OCI-LY7 (cell line): Measurements from ENCODE around the gene POC1A. TPM values are rescaled to one million over a fixed set of nuclear protein-coding genes. Genes with fewer than 3 reads are reported as not detected.

Experiments
- BruUV-seq: library from RNA; stranded (reverse); fragments of 400-500 nt; replicated peaks from 2 replicates; lab custom pipeline; 2021; lab: Mats Ljungman, UMichigan
- CTCF ChIA-PET: fragments of 300-600 bp; sonication (Branson Sonifier 250); formaldehyde crosslinking; loops from one replicate; lab custom pipeline; 2022; ENCODE audit warnings: antibody characterized with exemption; ENCODE audit not compliant: unreplicated experiment; lab: Charles Lee
- POLR2A ChIA-PET: fragments of 300-600 bp; sonication (Branson Sonifier 250); formaldehyde crosslinking; loops from one replicate; lab custom pipeline; 2022; ENCODE audit warnings: antibody characterized with exemption; lab: Charles Lee
- DNase-seq: peaks from one replicate; pipeline ENCODE4 v3.0.0-alpha.2; 2015; ENCODE audit warnings: low spot score
- H2AFZ ChIP-seq: fragments of 200-600 bp; sonication (generic), shearing (Covaris generic); 2 replicates; pipeline ENCODE4 v1.6.1; 2014; ENCODE audit warnings: mild to moderate bottlenecking, antibody characterized with exemption, low read length, moderate library complexity
- H3K27ac ChIP-seq: fragments of 200-600 bp; sonication (generic); 2 replicates; pipeline ENCODE4 v1.5.1; 2014; ENCODE audit warnings: mixed run types, low read depth, mild to moderate bottlenecking, moderate library complexity, low read length, inconsistent platforms; ENCODE audit not compliant: poor library complexity, severe bottlenecking
- H3K36me3 ChIP-seq: fragments of 200-600 bp; sonication (generic); 2 replicates; pipeline ENCODE4 v1.6.1; 2014; ENCODE audit warnings: mild to moderate bottlenecking, antibody characterized with exemption, low read length, moderate library complexity, mixed read lengths; ENCODE audit not compliant: insufficient read depth
- H3K4me1 ChIP-seq: fragments of 200-600 bp; sonication (generic); 2 replicates; pipeline ENCODE4 v1.5.1; 2014; ENCODE audit warnings: mild to moderate bottlenecking, low read length; ENCODE audit not compliant: insufficient read depth, poor library complexity, severe bottlenecking
- H3K4me2 ChIP-seq: fragments of 200-600 bp; sonication (generic); 2 replicates; pipeline ENCODE4 v1.6.1; 2014; ENCODE audit warnings: mild to moderate bottlenecking, low read length
- H3K4me3 ChIP-seq: fragments of 200-600 bp; sonication (generic); 2 replicates; pipeline ENCODE4 v1.5.1; 2014; ENCODE audit warnings: mild to moderate bottlenecking, low read depth, low read length; ENCODE audit not compliant: poor library complexity, severe bottlenecking
- H3K79me2 ChIP-seq: fragments of 200-600 bp; sonication (generic); 2 replicates; pipeline ENCODE4 v1.6.1; 2016; ENCODE audit warnings: low read depth, mild to moderate bottlenecking, low read length, moderate library complexity, mixed read lengths; ENCODE audit not compliant: insufficient read depth
- H3K9me2 ChIP-seq: fragments of 200-600 bp; sonication (generic); 2 replicates; pipeline ENCODE4 v1.6.1; 2016; ENCODE audit warnings: mild to moderate bottlenecking, low read length, mixed read lengths; ENCODE audit not compliant: insufficient read depth
- H3K9me3 ChIP-seq: fragments of 200-600 bp; sonication (generic); 2 replicates; pipeline ENCODE4 v1.6.1; 2014; ENCODE audit warnings: mild to moderate bottlenecking, mixed run types, low read length, mixed read lengths
- H4K20me1 ChIP-seq: fragments of 200-600 bp; sonication (generic); 2 replicates; pipeline ENCODE4 v1.6.1; 2014; ENCODE audit warnings: mild to moderate bottlenecking, antibody characterized with exemption, low read length, moderate library complexity, mixed read lengths; ENCODE audit not compliant: insufficient read depth
- CTCF ChIP-seq: fragments of 200-600 bp; sonication (generic); conservative IDR thresholded peaks from 2 replicates; pipeline ENCODE4 v1.5.1; 2014; ENCODE audit warnings: mild to moderate bottlenecking, antibody characterized with exemption, low read length, moderate library complexity, mixed read lengths
- EZH2phosphoT487 ChIP-seq: fragments of 200-600 bp; sonication (generic); IDR thresholded peaks from 2 replicates; pipeline ENCODE4 v1.6.1; 2018; ENCODE audit warnings: low read depth, borderline replicate concordance, mild to moderate bottlenecking, mixed run types, antibody characterized with exemption, low read length, moderate library complexity, mixed read lengths
- intact Hi-C: fragments of 100-400 bp; cut with micrococcal nuclease; formaldehyde crosslinking; loops from one replicate; pipeline ENCODE4 v1.10.0; 2022; ENCODE audit not compliant: unreplicated experiment
- total RNA-seq, 2 experiments: library from RNA; depleted of rRNA in 1 of 2; stranded (reverse); fragments of >200 nt in 1 of 2; shearing (Covaris generic) in 1 of 2; gene quantifications; 2 replicates each; pipeline ENCODE4 v1.2.3, GENCODE V29; 2014 to 2022

Gene POC1A
- total RNA-seq, 2 experiments from 2014 or later: 40.0 to 41.0 TPM

- Histone ChIP-seq H4K20me1 (no peaks in the 10 kb centered on the region), H3K4me3 (no peak overlapping the region), H3K4me2 (no peak overlapping the region), H3K4me1 (no peaks in the 10 kb centered on the region), H3K79me2 (no peaks in the 10 kb centered on the region), H2AFZ (no peak overlapping the region), H3K27ac (no peak overlapping the region), H3K9me2 (no peaks in the 10 kb centered on the region), H3K9me3 (no peaks in the 10 kb centered on the region), H3K36me3 (peaks cover 68% of the 10 kb centered on the region)
- POLR2A ChIA-PET: no interaction called here
- TF ChIP-seq CTCF (no peak), EZH2phosphoT487 (no peak)
- CTCF ChIA-PET: no interaction called here
- BruUV-seq: no TSS peak
- no peak for DNase-seq
- intact Hi-C loops: no loop called here
Observed at GRCh38 chr3:52137311-52137710, 16.9 kb downstream of the POC1A start.

GRCh38 chr3:52136513-52136912 is 17.7 kb downstream of the POC1A start:
- Histone ChIP-seq H3K4me1 (no peaks in the 10 kb centered on the region), H3K27ac (no peak overlapping the region), H4K20me1 (no peaks in the 10 kb centered on the region), H3K4me3 (no peak overlapping the region), H3K36me3 (peaks cover 64% of the 10 kb centered on the region), H3K9me2 (no peaks in the 10 kb centered on the region), H2AFZ (no peak overlapping the region), H3K9me3 (no peaks in the 10 kb centered on the region), H3K79me2 (no peaks in the 10 kb centered on the region), H3K4me2 (no peak overlapping the region)
- intact Hi-C loops: no loop called here
- no TSS peak for BruUV-seq
- POLR2A ChIA-PET: interaction anchor here (0.6 kb wide), 1 partner anchor 22 kb away, joined by 4 read pairs; no protein-coding TSS in a partner anchor
- CTCF ChIA-PET: no interaction called here
- no peak for TF ChIP-seq CTCF
- no peak for TF ChIP-seq EZH2phosphoT487
- DNase-seq: no peak

- Histone ChIP-seq H4K20me1 (no peaks in the 10 kb centered on the region), H3K4me2 (no peak overlapping the region), H3K9me3 (no peaks in the 10 kb centered on the region), H3K9me2 (no peaks in the 10 kb centered on the region), H3K4me3 (no peak overlapping the region), H2AFZ (no peak overlapping the region), H3K36me3 (peaks cover 58% of the 10 kb centered on the region), H3K4me1 (no peaks in the 10 kb centered on the region), H3K27ac (no peak overlapping the region), H3K79me2 (no peaks in the 10 kb centered on the region)
- no peak for TF ChIP-seq EZH2phosphoT487
- TF ChIP-seq CTCF: no peak
- POLR2A ChIA-PET: no interaction called here
- CTCF ChIA-PET: no interaction called here
- DNase-seq: no peak
- intact Hi-C loops: no loop called here
- BruUV-seq: no TSS peak
Observed at GRCh38 chr3:52135332-52135731, 18.9 kb downstream of the POC1A start.
